HepG2 (cell line): ENCODE results near the gene DNAJC13. TPM values are rescaled to one million over a fixed set of nuclear protein-coding genes. Genes with fewer than 3 reads are reported as not detected.

Experiments
- AGO2 ChIP-seq: fragments of 200-400 bp; formaldehyde crosslinking; optimal IDR thresholded peaks from 2 replicates; pipeline ENCODE3; 2017; ENCODE audit warnings: mild to moderate bottlenecking, low read depth, low read length, moderate library complexity
- ARNT2 ChIP-seq: sonication (generic); formaldehyde crosslinking; IDR thresholded peaks from 2 replicates; pipeline ENCODE4 v1.8.0; 2022; ENCODE audit warnings: mild to moderate bottlenecking, low read depth, missing genetic modification reagents, moderate library complexity
- HNRNPK ChIP-seq: fragments of 200-400 bp; formaldehyde crosslinking; IDR thresholded peaks from 2 replicates; pipeline ENCODE4 v1.6.1; 2018; ENCODE audit warnings: low read length, low read depth, moderate library complexity, mild to moderate bottlenecking; ENCODE audit not compliant: poor library complexity, severe bottlenecking
- MAF1 ChIP-seq: sonication (generic); formaldehyde crosslinking; IDR thresholded peaks from 2 replicates; pipeline ENCODE4 v1.5.0; 2020; ENCODE audit warnings: missing genetic modification reagents, borderline replicate concordance
- MLLT10 ChIP-seq: sonication (generic); formaldehyde crosslinking; IDR thresholded peaks from 2 replicates; pipeline ENCODE4 v1.4.0; 2020; ENCODE audit warnings: missing genetic modification reagents
- PAWR ChIP-seq: sonication (generic); formaldehyde crosslinking; IDR thresholded peaks from 2 replicates; pipeline ENCODE4 v1.4.0; 2020; ENCODE audit warnings: missing genetic modification reagents, mild to moderate bottlenecking, borderline replicate concordance
- RNF2 ChIP-seq: fragments of 450-650 bp; conservative IDR thresholded peaks from 2 replicates; pipeline ENCODE4 v1.6.1; 2016; ENCODE audit warnings: low read depth
- ZNF20 ChIP-seq: sonication (generic); formaldehyde crosslinking; IDR thresholded peaks from 2 replicates; pipeline ENCODE4 v1.4.0; 2020; ENCODE audit warnings: mild to moderate bottlenecking, moderate library complexity, missing genetic modification reagents
- ZNF263 ChIP-seq: sonication (generic); formaldehyde crosslinking; IDR thresholded peaks from 2 replicates; pipeline ENCODE4 v1.4.0; 2020; ENCODE audit warnings: missing genetic modification reagents
- ZNF318 ChIP-seq: sonication (generic); formaldehyde crosslinking; IDR thresholded peaks from 2 replicates; pipeline ENCODE4 v1.4.0; 2020; ENCODE audit warnings: mild to moderate bottlenecking, missing genetic modification reagents
- ZNF615 ChIP-seq: sonication (generic); formaldehyde crosslinking; IDR thresholded peaks from 2 replicates; pipeline ENCODE4 v1.5.0; 2020; ENCODE audit warnings: mild to moderate bottlenecking, missing genetic modification reagents, borderline replicate concordance
- ZNF678 ChIP-seq: sonication (generic); formaldehyde crosslinking; IDR thresholded peaks from 2 replicates; pipeline ENCODE4 v1.4.0; 2020; ENCODE audit warnings: mild to moderate bottlenecking, missing genetic modification reagents
- ZNF687 ChIP-seq: sonication (generic); formaldehyde crosslinking; IDR thresholded peaks from 2 replicates; pipeline ENCODE4 v1.5.1; 2020; ENCODE audit warnings: mild to moderate bottlenecking, missing genetic modification reagents, moderate library complexity
- polyA plus RNA-seq, 8 experiments: library from polyadenylated mRNA; depleted of rRNA in 3 of 8; stranded (reverse) in 7 of 8; unstranded in 1 of 8; fragments of >200 nt; fragmentation: Illumina TruSeq in 4 of 8; extraction: Trizol in 4 of 8; gene quantifications; 2 replicates each; pipeline versions ENCODE4 v1.2.1 to v1.2.3, GENCODE V29; 2011 to 2016; ENCODE audit warnings: low read depth in 4 of 8, missing spikeins in 1 of 8, mixed read lengths in 1 of 8; ENCODE audit not compliant: insufficient read depth in 1 of 8
- total RNA-seq, 5 experiments: library from RNA; depleted of rRNA; stranded (reverse); fragments of >200 nt; fragmentation: Illumina TruSeq; extraction: Trizol; gene quantifications; 2 replicates each; pipeline ENCODE4 v1.2.3, GENCODE V29; 2016; ENCODE audit warnings: low read depth in 1 of 5
- TF ChIP-seq, protein P1 (sequence below): fragments of 450-650 bp; IDR thresholded peaks from 2 replicates; pipeline ENCODE4 v1.6.1; 2017; ENCODE audit warnings: mild to moderate bottlenecking

Gene DNAJC13
- total and polyA plus RNA-seq, 2 of the 13 experiments (the other 11 are each of a cell fraction or from before 2014, with no cell fraction given), result 9.1 to 26.2 TPM

GRCh38 chr3:132417695-132418411, 551 bp downstream of the DNAJC13 start (continued):
- TF ChIP-seq ZNF687 (CRISPR knock-in tag) (peak; percentile 29), HNRNPK (peak; percentile 1), PAWR (CRISPR knock-in tag) (no peak), ZNF318 (CRISPR knock-in tag) (no peak), ZNF678 (CRISPR knock-in tag) (no peak), ZNF20 (no peak), ZNF263 (CRISPR knock-in tag) (no peak), MLLT10 (CRISPR knock-in tag) (no peak), AGO2 (peak; percentile 76), RNF2 (no peak), ARNT2 (CRISPR knock-in tag) (no peak), ZNF615 (CRISPR knock-in tag) (0 out of 2 replicates have a peak, but pooled peaks have one; percentile 35), MAF1 (no peak)
- TF ChIP-seq, protein P1, sequence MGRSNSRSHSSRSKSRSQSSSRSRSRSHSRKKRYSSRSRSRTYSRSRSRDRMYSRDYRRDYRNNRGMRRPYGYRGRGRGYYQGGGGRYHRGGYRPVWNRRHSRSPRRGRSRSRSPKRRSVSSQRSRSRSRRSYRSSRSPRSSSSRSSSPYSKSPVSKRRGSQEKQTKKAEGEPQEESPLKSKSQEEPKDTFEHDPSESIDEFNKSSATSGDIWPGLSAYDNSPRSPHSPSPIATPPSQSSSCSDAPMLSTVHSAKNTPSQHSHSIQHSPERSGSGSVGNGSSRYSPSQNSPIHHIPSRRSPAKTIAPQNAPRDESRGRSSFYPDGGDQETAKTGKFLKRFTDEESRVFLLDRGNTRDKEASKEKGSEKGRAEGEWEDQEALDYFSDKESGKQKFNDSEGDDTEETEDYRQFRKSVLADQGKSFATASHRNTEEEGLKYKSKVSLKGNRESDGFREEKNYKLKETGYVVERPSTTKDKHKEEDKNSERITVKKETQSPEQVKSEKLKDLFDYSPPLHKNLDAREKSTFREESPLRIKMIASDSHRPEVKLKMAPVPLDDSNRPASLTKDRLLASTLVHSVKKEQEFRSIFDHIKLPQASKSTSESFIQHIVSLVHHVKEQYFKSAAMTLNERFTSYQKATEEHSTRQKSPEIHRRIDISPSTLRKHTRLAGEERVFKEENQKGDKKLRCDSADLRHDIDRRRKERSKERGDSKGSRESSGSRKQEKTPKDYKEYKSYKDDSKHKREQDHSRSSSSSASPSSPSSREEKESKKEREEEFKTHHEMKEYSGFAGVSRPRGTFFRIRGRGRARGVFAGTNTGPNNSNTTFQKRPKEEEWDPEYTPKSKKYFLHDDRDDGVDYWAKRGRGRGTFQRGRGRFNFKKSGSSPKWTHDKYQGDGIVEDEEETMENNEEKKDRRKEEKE, result no peak
